GM12874 (cell line): ENCODE results near the gene MTA1.

ENCODE experiments used
- CTCF ChIP-seq: IDR thresholded peaks from 2 replicates; pipeline ENCODE4 v1.5.1; 2011; ENCODE audit warnings: low read depth, mild to moderate bottlenecking, control low read depth, low read length, moderate library complexity; ENCODE audit not compliant: insufficient read depth

MTA1 gene

GRCh38 chr14:105499256-105500035, 79.8 kb downstream of the MTA1 start:
- TF ChIP-seq CTCF = no peak

DNA sequence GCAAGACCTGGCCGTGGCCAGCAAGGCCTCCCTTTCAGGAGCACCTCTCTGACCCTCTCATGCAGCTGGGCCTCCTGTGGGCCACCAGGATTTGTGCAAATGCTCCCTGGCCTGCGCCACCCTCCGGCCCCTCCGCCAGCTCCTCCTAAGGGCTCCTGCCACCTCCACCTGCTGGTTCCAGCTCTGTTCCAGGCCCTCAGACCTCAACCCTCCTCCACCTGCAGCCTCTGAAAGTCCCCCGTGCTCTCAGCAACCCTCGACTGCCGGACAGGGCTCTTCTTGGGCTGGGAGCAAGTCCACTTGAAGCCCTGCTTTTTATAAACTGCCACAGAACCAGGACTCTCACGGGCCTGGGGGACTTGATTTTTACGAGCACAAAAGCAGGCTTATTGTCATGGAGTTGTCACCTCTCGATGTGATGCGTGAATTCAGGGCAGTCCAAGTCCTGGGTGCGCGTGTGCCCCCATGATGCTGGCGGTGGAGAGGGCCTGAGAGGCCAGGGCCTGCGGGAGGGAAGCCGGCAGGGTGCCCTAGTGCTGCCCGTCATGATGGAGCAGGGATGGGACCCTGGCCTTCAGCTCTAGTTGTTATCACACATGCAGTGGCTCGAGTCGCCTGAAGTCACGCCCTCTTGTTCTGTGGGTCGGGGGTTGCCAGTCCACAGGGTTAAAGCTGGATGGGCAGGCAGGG, 80.6 kb downstream of the MTA1 start:
- TF ChIP-seq CTCF = no peak

DNA sequence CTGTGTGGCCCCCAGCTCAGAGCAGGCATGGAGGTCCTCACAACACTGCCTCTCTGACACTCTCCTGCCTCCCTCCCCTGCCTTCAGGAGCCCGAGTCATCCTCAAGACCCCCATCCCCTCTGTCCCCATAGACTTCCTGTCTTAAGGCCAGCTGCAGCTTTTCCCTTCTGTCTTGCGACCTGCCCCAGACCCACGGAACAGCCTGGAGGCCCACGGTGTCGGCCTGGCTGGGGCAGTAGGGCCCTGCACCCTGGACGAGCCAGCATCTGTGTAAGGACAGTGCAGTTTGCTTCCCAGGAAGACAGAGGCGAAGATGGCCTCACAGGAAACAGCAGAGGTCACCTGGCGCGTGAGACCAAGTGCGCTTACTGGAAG, 81.1 kb downstream of the MTA1 start:
- no peak for TF ChIP-seq CTCF

DNA sequence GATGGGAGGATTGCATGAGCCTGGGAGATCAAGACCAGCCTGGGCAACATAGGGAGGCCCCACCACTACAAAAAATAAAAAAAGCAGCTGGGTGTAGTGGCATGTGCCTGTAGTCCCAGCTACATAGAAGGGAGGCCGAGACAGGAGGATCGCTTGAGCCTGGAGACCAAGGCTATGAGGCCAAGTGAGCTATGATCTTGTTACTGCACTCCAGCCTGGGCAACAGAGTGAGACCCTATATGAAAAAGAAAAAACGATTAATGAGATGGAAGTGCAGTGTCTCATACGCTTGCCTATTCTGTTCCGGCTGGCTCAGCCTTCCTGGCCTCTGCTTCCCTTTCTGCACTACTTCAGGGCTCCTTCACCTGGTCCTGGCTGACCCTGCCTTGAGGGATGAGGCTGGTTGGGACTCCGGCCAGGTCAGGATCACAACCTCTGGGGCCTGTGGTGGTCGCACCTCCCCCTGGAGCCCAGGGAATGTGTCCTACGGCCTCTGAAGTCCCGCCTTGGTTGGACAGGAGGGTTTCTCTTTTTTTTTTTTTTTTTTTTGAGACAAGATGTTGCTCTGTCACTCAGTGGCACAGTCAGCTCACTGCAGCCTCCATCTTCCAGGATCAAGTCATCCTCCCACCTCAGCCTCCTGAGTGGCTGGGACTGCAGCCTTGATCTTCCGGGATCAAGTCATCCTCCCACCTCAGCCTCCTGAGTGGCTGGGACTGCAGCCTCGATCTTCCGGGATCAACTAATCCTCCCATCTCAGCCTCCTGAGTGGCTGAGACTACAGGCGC, 82.1 kb downstream of the MTA1 start:
- no peak for TF ChIP-seq CTCF

DNA sequence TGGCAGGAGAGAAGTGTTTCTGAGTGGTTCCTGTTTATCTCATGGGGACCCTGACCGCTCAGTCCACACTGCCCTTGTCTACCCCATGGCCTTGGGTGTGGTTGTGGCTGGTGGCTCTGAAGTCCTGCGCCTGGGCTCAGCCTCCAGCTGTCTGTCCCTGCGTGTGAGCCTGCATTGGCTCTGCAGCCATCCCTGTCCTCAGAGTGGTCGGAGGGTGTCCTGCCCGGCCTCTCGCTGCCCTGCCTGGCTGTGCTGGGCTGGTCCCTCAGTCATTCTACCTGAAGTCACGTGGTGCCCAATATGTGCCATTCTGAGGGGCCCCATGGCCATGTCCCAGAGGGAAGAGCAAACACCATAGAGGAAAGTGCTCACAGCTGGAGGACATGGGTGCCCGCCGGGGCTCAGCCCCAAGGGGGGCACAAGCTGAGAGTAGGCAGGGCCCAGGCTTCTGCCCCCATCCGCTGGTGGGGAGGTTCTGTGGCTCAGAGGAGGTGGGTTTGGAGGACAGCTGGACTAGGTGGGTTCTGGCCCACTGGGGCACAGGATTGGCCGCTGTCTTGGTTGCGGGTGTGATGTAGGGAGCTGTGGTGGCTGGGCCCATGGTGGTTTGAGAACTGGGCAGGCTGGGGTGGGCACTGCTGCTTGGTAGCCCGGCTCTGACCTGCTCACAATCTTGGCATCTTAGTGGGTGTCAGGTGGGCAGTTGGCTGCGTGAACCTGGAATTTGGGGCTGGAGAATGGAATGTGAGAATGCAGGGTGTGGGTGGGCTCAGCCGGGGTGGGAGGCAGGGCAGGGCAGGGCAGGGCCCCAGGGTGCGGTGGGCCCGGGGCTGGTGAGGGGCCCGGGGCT, 83.0 kb downstream of the MTA1 start:
- no peak for TF ChIP-seq CTCF

DNA sequence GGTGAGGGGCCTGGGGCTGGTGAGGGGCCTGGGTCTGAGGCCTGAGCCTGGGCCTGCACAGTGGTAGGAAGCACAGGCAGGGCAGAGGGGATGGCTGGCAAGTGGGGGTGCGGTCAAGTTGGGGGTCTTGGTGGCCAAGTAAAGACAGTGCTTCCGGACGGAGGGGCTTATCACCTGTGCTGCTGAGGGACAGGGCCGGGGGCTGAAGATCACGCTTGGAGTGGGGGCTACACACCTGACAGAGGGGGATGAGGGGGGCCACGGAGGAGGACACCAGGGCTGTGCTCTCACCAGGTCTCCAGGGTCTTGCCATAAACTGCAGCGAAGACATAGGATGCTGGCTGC, 83.6 kb downstream of the MTA1 start:
- TF ChIP-seq CTCF = no peak
